T-helper 1 cell treated with Interleukin-12 subunit alpha and Interleukin-12 subunit beta and Interleukin-4 antibody, amounts not matched to agents 30 ng/mL and 1 ng/mL, for 36 hours (primary cell): Measurements from ENCODE around the gene CCND3. TPM values are rescaled to one million over a fixed set of nuclear protein-coding genes. Genes with fewer than 3 reads are reported as not detected.

ENCODE experiments used
- intact Hi-C: fragments of 100-400 bp; cut with micrococcal nuclease; formaldehyde crosslinking; loops from one replicate; pipeline ENCODE4 v1.15.1; 2024
- total RNA-seq: library from RNA; stranded (reverse); gene quantifications from 2 replicates; pipeline ENCODE4 v1.2.3, GENCODE V29; 2022

Gene CCND3
- total RNA-seq, 1 donor from 2014 or later, result 481 TPM

DNA sequence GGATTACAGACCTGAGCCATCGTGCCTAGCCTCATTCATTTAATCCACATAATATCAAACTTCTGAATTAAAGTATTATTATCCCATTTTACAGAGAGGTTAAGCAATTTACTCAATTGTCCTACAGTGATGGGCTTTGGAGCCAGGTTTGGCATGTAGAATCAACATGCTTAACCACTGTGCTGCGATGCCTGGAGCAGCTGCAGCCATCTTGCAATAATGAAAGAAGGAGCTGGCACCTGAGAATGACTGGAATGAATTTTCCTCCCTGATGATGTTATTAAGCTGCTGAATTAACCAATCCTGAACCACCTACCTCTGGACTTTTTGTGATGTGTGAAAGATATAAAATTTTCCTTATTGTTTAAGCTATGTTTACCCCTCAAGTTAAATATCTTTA, 13.1 kb upstream of the CCND3 start:
- intact Hi-C loops, result no loop called here

- intact Hi-C loops, result no loop called here
Measured at GRCh38 chr6:41947581-41948220, 6.1 kb upstream of the CCND3 start.

- intact Hi-C loops, result no loop called here
Measured at GRCh38 chr6:41943456-41943855, 1.8 kb upstream of the CCND3 start.

- intact Hi-C loops, result loop anchor here (1.0 kb wide), 3 partner anchors 48 to 156 kb away; partner anchors contain the start of genes TOMM6 and USP49
Measured at GRCh38 chr6:41942882-41943281, 1.3 kb upstream of the CCND3 start.

DNA sequence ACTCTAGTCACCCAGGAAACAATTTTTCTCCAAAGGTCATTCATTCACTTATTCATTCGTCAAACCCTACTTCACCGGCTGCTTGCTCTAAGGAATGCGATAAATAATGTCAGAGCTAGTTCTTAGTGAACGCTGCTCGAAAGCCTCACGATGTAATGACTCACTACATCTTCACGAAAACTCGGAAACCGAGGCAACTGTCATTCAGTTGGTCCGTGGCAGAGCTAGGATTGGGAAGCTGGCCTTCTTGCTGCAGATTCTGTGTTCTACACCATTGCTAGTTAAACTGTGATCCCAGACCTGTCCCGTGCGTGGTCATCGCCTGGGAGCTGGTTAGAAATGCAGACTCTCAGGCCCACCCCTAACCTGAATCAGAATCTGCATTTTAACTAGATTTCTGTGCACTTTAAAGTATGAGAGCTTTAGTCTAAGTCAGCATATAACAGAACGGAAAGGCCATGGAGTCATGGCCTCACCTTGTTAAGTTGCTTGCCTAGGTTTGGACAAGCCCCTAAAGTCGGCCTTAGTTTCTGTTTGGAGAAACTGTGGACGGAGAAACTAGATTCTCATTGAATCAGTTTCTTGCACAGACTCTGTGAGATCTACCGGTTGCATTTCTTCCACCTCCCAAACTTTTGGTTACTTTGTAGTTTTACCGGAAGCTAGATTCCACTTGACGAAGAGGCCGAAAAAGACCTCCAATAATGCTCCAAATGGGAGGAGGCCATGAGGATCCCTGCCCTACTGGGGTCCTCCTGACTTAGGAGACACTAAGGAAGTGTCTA, 651 bp upstream of the CCND3 start:
- intact Hi-C loops, result loop anchor here (1.0 kb wide), 3 partner anchors 47 to 155 kb away; partner anchors contain the start of genes TOMM6 and USP49

DNA sequence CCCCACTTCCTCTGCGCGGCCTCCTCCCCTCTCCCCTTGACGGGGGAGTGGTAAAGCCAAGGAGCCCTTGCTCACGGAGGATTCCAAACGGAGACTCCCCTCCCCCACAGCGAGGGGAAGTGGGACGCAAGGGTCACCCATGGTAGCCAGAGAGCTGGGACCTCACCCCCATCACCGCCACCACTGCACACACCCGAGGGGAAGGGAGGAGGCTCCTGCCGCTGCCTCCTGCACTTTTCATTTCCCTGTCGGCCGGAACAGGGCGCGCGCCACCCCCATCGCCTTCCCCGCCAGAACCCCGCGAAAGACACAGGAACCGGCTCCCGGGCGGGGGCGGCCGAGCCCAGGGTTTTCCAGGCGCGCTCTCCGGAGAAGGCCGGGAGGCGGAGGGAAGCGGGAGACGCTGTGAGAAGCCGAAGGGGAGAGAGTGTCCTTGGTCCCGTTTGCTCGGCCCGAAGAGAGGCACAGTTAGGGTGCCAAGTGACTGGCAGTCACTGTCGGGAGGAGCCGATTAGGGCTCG, 789 bp downstream of the CCND3 start:
- intact Hi-C loops, result loop anchor here (1.0 to 2.0 kb wide), 7 partner anchors 18 to 868 kb away; partner anchors contain the start of genes BYSL, MED20, NFYA and OARD1

- intact Hi-C loops, result loop anchor here (1.0 to 2.0 kb wide), 6 partner anchors 19 to 867 kb away; partner anchors contain the start of genes NFYA, OARD1, PRICKLE4 and TFEB
Measured at GRCh38 chr6:41939848-41940758, 1.5 kb downstream of the CCND3 start.

GRCh38 chr6:41939176-41939847, 2.3 kb downstream of the CCND3 start:
- intact Hi-C loops, result no loop called here

DNA sequence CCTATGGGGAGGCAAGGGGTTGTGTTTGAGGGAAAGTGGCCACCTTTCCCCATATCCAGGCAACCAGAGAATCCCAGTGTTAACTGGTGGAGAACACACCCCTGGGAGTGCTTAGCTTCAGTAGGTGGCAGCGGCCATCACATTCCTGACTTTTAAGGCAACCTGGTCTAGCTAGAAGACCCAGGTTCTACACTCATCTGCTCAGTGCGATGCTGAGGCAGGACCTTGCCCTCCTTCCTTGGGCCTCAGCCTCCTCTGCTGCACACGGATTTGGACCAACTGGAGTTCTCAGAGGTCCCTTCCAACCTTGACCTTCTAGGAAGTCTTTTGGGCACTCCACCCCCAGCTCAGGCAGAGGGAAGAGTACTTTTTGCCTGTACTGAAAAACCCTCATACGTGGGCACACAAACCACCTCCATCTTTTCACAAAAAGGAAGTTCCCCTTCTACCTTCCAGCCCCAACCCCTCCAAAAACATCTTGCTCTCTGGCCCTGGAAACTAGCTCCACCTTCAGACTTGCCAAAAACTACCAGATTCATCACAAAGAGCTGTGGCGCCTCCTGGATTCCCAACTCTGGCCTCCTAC, 2.9 kb downstream of the CCND3 start:
- intact Hi-C loops, result no loop called here

- intact Hi-C loops, result loop anchor here (2.0 kb wide), 1 partner anchor 73 kb away; no protein-coding TSS in a partner anchor
Measured at GRCh38 chr6:41937861-41938574, 3.6 kb downstream of the CCND3 start.

DNA sequence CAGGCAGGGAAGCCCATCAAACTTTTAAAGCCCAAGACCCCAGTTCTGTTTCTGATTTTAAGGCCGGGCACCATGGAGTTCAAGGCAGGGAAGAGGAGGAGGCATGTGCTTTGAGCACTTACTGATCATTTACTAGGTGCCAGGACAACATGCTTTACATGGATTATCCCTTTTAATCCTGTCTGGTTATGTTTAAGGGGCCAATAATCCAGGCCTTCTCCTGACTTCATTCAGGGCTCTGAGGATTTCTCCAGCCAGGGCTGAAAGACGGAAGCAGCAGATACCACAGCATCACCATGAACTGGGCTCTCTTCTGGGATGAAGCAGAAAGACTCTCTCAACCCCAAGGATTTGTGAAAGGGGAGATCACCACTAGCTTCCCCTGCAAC, 4.1 kb downstream of the CCND3 start:
- intact Hi-C loops, result loop anchor here (2.0 kb wide), 1 partner anchor 73 kb away; no protein-coding TSS in a partner anchor

DNA sequence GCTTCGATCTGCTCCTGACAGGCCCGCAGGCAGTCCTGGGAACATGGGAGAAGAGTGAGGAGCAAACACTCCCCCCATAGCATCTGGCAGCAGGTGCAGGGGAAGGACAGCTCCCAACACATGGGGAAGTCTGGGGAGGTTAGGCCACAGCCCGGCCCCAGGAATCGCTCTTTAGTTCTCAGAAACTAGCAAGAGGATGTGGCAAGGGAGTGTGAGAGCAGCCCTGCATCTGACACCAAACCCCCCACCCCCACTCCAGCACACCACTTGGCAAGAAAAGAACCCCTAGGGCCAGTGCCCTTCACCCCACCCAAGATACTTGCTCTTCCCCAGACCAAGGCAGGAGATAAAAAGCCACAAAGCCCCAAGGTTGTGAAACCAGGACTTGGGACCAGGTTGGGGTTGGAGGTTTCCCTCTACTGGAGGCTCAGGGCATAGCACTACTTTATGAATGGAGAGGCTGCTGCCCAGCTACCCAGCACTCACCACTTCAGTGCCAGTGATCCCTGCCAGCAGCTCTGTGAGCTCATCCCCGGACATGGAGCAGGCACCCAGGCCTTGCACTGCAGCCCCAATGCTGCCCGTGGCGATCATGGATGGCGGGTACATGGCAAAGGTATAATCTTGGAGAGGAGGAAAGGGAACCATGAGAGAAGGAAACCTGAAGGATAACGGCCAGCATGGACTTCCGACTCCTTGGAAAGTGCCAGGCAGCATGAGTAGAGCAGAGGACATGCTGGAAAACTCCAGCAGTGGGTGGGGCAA, 5.4 kb downstream of the CCND3 start:
- intact Hi-C loops, result loop anchor here (1.0 to 2.0 kb wide), 9 partner anchors 15 to 149 kb away; partner anchors contain the start of genes BYSL, MED20, TOMM6 and USP49

DNA sequence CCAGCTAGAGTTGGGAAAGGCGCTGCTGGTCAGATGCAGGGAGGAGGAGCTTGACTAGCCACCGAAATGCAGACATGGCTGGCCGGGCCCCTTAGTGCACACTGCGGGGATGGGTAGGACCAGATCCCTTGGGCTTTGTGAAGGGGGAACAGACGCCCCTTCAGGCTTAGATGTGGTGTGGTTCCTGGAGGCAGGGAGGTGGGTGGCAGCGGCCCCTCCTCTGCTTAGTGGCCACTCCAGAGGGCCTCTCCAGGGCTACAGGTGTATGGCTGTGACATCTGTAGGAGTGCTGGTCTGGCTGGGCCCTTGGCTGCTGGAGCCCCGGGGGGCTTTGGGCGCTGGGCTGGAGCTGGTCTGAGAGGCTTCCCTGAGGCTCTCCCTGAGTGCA, 5.9 kb downstream of the CCND3 start:
- intact Hi-C loops, result loop anchor here (1.0 to 2.0 kb wide), 9 partner anchors 14 to 148 kb away; partner anchors contain the start of genes BYSL, MED20, TOMM6 and USP49

DNA sequence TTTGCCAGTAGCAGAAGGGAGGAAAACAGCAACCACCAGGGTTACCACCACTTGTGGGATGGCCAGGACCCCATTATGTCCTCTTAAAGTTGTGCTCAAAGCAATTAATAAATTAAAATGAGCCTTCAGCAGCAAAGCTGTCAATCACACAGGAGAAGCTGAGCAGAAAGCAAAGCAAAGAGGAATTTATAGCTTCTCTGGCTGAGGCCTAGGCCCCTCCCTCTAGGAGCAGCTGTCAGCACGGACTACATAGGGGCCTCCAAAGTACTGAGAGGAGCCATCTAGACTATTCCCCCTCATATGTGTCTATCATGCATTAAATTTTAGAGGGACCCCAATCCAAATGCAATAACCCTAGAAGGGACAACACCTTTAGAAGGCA, 6.4 kb downstream of the CCND3 start:
- intact Hi-C loops, result no loop called here

GRCh38 chr6:41934278-41935192, 7.1 kb downstream of the CCND3 start:
- intact Hi-C loops, result no loop called here

- intact Hi-C loops, result no loop called here
Measured at GRCh38 chr6:41932378-41932777, 9.2 kb downstream of the CCND3 start.

DNA sequence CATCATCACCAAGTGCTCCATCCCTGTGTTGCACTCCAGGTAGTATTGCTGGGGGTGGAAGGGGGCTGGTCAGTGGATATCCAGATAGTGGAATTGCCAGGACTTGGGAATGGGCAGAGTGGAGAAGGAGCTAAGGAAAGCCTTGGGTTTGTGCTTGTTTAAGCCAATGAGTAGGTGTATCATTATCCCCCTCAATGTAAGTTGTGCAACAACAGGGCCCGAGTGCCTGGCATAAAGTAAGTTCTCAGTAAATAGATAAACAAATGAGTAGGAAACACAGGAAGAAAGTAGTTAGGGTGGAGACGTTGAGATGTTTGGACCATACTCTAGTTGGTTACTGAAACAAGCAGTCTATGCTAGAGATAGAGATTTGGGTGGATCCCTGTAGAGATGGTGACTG, 9.8 kb downstream of the CCND3 start:
- intact Hi-C loops, result no loop called here
